DND-41 (cell line): ENCODE results near the gene BCR.

Source experiments
- EZH2 ChIP-seq: IDR thresholded peaks from 3 replicates; pipeline ENCODE4 v1.6.1; 2012; ENCODE audit warnings: borderline replicate concordance, low read depth, mild to moderate bottlenecking, moderate library complexity, low read length, inconsistent platforms; ENCODE audit not compliant: severe bottlenecking
- TF ChIP-seq, protein P1 (sequence below): IDR thresholded peaks from 2 replicates; pipeline ENCODE4 v1.5.1; 2012; ENCODE audit warnings: borderline replicate concordance, low read length, moderate library complexity, mild to moderate bottlenecking; ENCODE audit not compliant: poor library complexity, severe bottlenecking; ENCODE audit errors: extremely low read depth

DNA sequence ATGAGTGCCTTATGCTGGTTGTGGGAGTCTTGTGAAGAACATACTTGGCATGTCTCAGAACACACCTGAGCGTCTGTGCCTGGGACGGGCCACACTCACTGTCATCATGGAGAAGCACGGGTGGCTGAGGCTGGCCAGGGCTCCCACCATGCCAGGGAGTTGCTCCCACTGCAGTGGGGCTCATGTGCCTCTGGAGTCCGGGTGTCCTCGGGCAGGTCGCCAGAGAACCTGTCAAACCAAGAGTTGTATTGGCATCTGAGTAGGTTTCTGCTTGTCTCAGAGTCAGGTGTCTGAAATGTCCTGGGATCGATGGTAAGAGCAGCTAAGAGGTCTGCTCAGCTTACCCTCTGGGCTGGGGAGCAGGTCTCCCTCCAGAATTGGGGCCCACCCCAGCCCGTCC, 92.1 kb downstream of the BCR start:
- TF ChIP-seq, protein P1, sequence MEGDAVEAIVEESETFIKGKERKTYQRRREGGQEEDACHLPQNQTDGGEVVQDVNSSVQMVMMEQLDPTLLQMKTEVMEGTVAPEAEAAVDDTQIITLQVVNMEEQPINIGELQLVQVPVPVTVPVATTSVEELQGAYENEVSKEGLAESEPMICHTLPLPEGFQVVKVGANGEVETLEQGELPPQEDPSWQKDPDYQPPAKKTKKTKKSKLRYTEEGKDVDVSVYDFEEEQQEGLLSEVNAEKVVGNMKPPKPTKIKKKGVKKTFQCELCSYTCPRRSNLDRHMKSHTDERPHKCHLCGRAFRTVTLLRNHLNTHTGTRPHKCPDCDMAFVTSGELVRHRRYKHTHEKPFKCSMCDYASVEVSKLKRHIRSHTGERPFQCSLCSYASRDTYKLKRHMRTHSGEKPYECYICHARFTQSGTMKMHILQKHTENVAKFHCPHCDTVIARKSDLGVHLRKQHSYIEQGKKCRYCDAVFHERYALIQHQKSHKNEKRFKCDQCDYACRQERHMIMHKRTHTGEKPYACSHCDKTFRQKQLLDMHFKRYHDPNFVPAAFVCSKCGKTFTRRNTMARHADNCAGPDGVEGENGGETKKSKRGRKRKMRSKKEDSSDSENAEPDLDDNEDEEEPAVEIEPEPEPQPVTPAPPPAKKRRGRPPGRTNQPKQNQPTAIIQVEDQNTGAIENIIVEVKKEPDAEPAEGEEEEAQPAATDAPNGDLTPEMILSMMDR, result no peak
- TF ChIP-seq EZH2, result no peak
